ENCODE measurements around the gene ZMYM4.

Gene ZMYM4

DNA sequence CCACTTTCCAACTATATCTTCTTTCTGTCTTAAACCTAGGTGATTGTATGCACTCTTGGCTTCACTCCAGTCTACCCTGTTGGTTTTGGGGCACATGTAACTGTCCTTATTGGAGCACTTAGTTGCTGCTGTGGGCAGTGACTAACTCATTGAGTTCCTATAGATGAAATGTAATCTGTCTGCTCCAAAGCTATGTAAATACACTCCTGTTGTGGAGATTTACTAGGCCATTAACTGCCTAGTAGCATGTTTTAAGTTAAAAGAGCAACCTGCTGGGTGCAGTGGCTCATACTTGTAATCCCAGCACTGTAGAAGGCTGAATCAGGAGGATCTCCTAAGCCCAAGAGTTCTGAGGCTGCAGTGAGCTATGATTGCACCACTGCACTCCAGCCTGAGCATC, 137.6 kb downstream of the ZMYM4 start:
- no peak for DNase-seq (ENCODE audit: low read depth)

DNA sequence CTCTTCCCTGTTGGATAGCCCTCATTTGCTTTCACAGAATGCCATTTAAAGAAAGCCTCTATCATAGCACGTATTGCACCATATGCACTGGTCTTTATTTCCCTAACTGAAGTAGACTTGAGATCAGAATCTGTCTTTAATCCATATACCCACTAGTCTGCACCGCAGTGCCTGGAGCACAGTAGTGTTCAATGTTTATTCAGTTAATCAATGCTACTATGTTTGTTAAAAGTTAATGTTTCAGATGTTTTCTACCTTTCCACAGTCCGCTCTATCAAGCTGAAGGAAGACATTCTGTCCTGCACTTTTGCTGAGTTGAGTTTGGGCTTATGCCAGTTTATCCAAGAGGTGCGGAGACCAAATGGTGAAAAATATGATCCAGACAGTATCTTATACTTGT, 139.2 kb downstream of the ZMYM4 start:
- DNase-seq (ENCODE audit: low read depth) = no peak

DNA sequence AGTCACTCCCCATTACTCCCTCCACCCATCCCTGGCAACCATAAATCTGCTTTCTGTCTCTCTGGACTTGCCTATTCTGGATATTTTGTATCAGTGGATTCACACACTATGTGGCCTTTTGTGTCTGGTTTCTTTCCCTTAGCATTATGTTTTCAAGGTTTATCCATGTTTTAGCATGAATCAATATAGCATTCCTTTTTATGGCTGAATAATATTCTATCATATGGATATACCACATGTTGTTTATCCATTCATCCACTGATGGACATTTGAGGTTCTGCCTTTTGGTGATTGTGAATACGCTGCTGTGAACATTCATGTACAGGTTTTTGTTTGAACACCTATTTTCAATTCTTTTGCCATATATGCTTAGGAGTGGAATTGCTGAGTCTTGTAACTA, 140.4 kb downstream of the ZMYM4 start:
- DNase-seq (ENCODE audit: low read depth) = no peak

DNA sequence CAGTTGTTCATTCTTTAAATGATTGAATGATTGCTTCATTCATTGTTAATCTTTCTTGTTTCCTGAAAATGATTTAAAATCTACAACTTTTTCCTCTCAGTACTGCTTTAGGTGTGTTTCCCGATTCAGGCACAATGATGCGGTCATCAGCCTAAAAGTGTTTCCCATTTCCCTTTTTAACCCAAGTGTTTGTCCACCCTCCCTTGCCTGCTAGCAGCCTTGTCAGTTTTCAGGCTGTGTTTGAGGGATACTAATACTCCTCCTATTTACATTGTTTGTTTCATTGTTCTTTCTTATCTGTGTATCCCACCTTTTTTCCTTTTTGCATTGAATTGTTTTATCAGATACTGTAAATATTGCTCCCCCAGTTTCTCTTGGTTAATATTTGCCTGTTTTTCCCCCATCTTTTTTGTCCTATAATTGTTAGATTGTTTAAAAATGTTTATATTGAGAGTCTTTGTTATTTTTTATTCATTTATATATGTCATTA, 157.6 kb downstream of the ZMYM4 start:
- no peak for DNase-seq (ENCODE audit: low read depth)

DNA sequence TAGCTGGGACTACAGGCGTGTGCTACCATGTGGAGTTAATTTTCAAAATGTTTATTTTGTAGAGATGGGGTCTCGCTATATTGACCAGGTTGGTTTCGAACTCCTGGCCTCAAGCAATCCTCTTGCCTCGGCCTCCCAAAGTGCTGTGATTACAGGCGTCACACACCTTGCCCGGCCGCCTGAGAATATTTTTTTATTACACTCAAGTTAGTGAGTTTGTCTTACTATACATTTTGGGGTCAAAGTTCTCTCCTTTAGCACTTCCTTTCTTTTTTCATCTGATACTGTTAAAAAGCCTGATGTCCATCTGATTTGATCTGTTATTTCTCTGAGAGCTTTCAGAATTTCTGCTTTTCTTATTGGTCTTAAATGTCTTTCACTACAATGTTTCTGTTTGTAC, 159.9 kb downstream of the ZMYM4 start:
- DNase-seq (ENCODE audit: low read depth) = no peak

DNA sequence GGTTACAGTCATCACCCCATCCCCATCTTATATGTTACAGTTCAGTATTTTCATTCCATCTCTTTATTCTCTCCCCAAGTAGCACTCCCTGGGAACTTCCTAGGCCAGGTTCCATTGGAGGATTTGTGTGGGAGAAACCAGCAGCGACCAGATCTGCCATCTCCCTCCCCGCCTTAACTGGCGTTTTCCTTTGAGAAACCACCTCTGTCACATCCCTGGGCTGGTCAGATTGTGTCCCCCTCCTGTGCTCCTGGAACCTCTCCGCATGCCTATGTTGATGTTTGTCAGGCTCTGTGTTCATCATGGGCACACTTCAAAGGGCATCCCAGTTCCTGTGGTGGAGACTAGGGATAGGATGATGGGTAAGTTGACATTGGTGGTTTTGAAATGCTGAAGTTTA, 162.3 kb downstream of the ZMYM4 start:
- DNase-seq (ENCODE audit: low read depth) = no peak

DNA sequence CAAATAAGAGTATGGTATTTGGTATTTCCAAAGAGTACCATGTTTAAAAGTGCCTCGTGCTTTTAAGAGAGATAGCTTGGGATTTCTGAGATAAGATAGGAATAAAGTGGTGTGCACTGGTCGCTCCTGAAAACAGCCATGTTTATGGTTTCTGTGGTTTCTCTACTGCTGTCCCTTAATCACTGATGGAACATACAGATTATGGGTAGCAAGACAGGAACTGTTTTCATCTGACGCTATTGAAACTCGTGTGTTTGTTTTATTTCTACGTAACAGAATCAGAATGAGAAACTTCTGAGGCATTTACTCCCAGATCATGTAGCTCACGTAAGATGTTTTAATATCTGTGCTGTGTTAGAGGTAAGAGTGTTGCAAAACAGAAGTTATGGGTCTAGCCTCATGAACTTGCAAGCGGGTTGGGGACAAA, 162.7 kb downstream of the ZMYM4 start:
- no peak for DNase-seq (ENCODE audit: low read depth)

DNA sequence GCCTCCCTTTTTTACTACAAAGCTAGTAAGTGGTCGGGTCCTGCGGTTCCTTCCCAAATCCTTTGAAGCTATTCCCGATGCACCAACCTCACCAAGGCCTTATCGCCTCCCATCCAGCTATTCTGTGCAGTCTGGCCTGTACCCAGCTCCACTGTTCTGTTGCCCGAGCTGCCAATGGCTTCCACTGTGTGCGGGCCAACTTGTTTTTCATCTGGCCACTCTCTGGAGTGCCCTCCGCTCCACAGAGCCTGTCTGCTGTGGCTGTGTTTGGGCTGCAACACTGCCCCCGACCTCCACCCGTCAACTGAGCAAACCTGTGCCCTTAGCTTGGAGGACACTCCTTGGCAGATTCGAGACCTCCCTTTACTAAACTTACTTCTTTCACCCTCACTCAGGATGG, 163.7 kb downstream of the ZMYM4 start:
- DNase-seq (ENCODE audit: low read depth) = no peak

DNA sequence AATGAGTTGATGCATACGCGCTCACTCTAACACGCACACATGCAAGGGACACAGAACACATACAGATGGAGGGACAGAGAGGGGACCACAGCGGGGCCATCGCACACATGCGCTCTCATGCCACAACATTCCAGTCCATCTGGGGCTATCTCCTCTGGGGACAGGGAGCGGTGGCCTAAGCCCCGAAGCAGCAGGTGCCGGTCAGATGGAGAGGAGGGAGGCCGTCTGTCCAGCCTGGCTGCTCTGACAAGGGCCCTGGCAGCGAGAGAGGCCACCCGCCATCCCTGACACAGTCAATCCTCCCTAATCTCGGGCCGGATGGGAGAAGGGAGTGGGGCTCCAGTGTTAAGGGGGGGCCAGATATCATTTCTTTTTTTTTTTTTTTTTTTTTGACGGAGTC, 165.2 kb downstream of the ZMYM4 start:
- no peak for DNase-seq (ENCODE audit: low read depth)

DNA sequence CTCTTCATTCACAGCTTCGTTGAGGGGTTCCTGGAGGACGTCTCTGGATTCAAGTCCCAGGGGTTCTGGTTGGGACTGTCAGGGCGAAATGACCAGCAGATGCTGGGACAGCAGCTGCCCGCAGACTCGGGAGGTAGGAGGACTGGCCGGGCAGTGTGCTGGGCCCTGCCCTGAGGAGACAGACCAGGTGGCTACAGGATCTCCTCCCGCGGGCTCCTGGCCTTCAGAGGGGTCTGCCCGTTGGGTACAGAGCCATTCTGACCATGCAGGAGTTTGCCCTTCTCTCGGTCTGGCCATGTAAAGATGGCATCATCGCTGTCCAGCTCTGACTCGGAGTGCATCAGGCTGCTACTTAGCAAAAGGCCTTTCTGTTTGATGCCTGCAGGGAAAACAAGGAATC, 166.2 kb downstream of the ZMYM4 start:
- DNase-seq (ENCODE audit: low read depth) = no peak

DNA sequence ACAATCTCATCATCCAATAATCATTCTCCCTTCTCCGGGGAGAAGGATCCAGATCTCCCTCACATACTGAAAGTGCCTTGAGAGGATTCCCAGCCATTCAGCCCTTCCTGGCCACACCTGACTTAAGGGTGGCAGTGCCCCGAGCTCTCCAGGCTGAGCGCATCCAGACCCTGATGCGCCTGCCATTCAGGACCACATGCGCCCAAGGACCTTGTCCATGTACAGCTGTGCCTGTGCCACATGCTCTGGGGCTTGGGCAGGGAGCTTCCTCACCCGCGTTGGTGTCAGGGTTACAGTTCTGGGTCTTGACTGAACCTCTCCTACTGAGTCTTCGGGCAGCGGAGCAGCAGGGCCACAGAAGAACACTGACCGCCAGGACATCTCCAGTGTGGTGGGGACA, 167.6 kb downstream of the ZMYM4 start:
- DNase-seq (ENCODE audit: low read depth) = no peak

DNA sequence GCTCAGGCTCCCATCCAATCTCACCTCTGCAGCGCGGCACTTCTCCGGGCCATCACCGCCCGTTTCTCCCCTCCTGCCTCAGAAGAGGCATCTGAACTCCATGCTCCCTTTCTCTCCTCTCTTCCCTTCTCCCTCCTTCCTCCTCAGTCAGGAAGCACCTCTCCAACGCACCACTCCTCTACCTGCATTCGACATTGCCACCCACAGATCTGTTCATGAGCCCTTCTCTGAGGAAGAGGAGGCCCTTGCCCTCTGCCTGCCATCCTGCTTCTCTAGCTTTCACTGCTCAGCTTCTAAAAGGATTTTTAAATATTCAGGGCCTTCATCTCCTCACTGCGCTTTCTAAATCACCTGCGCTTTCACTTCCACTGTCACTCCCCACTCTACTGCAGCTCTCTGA, 168.7 kb downstream of the ZMYM4 start:
- no peak for DNase-seq (ENCODE audit: low read depth)

DNA sequence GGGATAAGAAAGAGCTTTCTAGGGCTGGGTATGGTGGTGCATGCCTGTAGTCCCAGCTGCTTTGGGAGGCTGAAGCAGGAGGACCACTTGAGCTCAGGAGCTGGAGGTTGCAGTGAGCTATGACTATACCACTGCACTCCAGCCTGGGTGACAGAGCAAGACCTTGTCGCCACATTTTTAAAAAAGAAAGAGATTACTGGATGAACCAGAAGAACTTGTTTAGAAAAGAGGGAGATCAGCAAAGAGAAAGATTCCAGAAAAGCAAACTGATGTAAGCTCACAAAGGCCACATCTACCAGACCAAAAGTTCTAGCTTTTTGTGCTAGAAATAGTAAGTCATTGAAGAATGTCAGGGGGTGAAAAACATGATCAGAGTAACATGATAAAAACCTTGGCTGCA, 171.1 kb downstream of the ZMYM4 start:
- DNase-seq (ENCODE audit: low read depth) = no peak

DNA sequence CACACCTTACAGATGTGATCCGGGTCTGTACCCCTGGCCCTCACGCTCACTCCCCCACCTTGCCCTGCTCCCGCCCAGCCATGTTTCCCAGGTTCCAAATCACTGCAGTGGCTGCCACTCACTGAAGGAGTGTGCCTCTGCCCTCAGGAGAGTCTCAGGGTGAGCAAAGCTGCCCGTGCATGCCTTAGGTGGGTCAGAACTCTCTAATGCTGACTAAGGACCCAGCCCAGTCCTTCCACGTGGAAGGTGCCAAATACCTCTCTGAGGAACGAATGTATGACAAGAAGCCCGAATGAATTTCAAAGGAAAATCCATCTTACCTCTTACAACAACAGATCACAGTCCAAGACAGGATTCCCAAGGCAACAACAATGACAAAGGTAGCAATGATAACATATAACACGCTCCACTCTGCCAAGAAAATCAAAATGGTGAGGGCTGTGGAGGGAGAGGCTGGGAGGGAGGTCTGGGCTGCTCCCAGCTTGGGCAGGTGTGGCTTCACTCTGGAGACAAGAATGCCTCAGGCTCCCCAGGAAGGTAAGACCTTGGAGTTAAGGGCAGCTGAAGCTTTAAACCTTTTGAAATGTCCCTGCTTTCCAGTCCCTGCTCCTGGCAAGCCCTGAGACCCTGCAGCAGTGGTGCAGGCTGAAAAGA, 173.5 kb downstream of the ZMYM4 start:
- no peak for DNase-seq (ENCODE audit: low read depth)

DNA sequence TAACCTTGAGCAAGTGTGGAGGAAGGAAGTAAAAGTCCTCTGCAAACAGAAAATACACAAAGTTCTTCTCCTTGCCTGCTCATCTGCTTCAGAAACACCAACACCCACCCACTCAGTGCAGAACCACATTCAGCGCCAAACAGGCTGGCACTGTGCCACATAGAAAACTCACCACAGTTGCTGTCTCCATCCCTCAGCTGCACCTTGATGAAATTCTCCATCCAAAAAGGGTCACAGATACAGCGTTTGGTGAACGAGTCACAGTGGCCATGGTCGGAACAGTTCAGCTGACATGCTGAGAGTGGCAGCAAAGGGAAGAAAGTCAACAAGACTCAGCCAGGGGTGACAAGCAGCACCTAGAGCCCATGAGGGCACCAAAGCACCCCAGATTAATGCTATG, 174.2 kb downstream of the ZMYM4 start:
- no peak for DNase-seq (ENCODE audit: low read depth)

DNA sequence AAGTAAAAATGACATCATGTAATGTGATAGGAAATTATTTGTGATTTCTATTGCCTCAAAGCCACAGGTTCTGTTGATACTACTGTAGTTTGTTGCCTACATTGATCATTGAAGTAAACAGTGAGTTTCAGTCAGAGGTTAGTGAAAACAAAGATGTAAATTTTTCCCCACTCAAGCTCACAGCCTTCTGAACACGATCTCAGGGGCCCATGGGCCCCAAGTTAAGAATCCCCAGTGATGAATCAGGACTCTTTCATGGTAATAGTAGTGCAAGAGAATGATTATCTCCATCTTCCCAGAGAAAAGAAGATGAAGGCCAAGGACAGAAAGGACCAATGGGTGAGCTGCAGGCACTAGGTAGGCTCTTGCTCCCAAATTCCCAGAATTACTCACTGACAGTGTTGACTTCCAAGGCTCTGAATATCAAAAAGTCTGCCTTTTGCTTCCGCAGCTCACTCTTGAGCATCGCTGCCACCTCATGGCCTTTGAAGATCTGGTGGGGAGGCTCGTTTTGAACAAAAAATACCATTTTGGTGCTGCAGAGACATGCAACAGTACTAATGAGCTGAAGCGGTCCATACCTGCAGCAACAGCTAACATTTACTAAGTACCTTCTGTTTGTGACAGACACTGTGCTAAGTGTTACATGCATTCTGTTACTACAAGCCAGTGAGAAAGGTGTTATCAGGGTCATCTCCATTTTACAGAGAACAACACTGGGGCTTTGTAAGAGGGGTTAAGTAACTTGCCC, 175.4 kb downstream of the ZMYM4 start:
- DNase-seq (ENCODE audit: low read depth) = no peak

DNA sequence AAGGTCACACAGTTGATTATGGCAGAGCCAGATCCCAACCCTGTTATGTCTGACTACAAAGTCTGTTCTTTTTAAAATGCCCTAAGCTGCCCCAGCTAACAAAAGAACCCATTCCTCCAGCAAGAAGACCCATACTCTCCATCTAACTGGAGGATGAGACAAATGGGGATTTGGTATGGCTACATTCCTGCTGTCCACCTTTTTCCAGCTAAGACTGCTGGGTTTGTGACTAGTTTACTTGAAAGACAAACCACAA, 175.9 kb downstream of the ZMYM4 start:
- no peak for DNase-seq (ENCODE audit: low read depth)

DNA sequence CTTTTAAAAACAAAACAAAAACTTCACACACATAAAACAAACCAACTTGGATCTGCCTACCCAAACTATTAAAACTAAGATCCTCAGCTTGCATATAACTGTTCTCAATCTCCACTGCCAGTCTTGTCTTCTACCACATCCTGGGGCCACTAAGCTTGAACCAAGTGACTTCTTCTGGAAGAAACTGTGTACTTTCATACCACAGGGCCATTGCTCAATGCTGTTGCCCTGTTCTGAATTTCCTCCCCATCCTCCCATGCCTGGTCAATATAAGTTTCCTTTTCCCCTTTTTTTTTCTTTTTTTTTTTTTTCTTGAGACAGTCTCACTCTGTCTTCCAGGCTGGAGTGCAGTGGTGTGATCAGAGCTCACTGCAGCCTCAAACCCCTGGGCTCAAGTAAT, 178.8 kb downstream of the ZMYM4 start:
- no peak for DNase-seq (ENCODE audit: low read depth)

DNA sequence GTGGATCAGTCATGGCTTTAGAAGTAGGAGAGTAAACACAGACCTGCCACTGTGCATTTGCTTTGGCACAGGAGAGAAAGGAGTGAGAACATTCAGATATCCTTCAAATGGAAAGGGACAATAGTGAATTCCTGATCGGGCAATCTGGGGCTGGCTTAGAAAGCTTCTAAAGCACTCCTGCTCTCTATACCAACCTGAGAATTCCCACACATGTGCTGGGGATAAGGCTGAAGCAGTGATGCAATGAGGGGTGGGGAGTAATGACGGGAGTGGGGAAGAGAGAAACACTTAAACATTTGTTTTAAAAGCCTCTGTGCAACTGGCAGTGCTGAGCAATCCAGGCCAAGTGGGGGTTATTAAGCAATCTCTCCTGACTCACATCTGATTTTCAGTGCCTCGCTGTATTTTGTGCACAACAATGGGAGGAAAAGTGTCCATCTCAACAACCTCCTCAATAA, 179.9 kb downstream of the ZMYM4 start:
- peak; percentile 90 for DNase-seq (ENCODE audit: low read depth)

DNA sequence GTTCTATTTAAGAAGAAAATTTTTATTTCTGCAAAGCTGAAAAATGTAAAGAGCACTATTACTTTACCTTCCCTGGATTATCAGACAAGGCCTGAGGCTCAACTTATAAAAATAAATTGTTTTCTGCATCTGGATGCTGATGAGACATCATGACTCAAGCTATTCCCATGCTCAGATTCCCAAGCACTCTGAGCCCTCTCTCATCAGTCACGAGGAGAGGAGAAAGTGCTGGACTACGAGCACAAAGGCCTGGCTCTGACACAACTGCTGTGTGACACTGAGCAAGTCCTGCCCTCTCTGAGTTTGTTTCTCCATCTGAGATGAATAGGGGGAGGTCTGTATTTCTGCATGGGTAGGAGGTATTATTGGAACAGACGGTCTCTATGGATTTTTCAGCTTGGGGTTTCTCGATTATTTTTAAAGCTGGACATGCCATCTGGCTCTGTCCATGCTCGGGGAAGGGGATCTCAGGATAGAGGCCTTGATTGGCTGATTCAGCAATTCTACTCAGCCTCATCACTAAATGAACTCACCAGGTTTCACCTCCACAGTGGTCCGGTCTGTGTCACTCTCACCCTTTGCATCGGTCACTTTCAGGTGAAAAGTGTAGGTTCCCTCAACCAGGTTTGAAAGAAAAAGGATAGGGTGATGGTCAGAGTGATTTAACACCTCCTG, 181.0 kb downstream of the ZMYM4 start:
- peak; percentile 92 for DNase-seq (ENCODE audit: low read depth)

DNA sequence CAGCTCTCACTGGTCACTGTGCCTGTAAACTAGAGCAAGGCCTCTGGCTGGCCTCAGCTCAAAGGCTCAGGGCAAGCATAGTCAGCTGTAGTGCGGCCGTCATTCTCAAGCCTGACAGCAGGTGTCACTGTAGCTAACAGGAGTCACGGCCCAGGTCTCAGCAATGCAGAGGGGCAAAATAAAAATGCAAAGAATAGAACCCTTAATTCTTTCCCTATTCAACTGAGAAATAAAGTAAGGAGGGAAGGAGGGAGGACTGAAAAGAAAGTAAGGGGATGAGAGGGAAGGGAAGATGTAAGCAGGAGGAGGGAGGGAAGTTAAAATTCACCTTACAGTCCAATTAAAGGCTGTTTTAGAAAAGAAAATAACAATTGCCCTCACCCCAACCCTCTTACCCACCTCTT, 182.6 kb downstream of the ZMYM4 start:
- peak; percentile 34 for DNase-seq (ENCODE audit: low read depth)

DNA sequence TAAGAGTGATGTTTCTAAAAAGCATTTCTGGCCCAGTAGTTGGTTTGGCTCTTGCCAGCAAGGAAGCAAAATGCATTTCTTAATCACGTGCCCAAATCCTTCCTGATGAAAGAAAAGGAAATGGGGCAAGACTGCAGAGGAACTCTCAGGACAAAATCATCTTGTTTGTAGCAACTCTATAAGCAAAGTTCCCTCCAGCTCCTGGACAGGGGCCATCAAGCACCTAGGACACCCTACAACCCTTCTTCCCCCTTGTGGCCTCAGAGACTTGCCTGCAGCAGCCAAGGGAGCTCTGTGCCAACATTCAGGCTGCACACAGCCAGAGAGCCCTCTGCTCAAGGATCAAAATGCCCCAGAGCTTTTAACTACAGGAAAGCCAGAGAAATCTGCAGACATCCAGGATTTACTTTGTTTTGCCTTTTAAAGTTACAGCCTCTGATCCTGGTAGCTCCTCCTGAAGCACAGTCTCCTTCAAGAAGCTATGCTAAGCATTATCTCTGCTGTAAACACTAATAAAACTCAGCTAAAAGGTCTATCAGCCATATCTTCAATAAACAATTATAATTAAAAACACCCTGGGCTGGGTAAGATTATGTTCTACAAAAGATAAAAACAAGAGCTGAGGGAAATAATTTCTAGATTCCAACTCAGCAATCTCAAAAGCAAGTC, 183.7 kb downstream of the ZMYM4 start:
- peak; percentile 77 for DNase-seq (ENCODE audit: low read depth)

DNA sequence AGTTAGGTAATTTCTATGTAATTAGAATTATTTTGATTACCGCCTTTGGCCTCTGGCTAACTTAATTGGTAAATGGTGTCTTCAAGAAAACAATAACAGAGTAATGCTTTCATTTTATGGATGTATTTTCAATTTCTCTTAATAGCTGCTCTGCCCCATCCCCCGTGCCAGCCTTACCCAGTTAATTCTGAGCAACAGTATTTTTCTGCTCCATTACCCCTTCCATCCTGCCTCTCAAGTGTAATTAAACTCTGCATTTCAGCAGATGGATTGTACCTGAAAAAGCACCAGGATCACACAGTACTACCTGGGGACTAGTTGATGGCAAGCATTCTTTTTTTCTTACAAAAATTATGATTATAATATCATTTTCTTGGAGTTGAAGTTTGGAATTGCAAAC, 184.5 kb downstream of the ZMYM4 start:
- no peak for DNase-seq (ENCODE audit: low read depth)
